SHP77 treated with DMSO at 0.1 percent for 48 hours (cell line): ENCODE results near the gene CES2.
"Not testable (repeated sequence)": the region's sequence is repeated elsewhere in the genome, so short reads cannot be mapped to it uniquely, and the experiment has no call there.

Experiments
- DNase-seq: peaks from one replicate; lab custom pipeline; 2025; lab: John Stamatoyannopoulos, UW

Gene CES2, protein sequence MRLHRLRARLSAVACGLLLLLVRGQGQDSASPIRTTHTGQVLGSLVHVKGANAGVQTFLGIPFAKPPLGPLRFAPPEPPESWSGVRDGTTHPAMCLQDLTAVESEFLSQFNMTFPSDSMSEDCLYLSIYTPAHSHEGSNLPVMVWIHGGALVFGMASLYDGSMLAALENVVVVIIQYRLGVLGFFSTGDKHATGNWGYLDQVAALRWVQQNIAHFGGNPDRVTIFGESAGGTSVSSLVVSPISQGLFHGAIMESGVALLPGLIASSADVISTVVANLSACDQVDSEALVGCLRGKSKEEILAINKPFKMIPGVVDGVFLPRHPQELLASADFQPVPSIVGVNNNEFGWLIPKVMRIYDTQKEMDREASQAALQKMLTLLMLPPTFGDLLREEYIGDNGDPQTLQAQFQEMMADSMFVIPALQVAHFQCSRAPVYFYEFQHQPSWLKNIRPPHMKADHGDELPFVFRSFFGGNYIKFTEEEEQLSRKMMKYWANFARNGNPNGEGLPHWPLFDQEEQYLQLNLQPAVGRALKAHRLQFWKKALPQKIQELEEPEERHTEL

DNA sequence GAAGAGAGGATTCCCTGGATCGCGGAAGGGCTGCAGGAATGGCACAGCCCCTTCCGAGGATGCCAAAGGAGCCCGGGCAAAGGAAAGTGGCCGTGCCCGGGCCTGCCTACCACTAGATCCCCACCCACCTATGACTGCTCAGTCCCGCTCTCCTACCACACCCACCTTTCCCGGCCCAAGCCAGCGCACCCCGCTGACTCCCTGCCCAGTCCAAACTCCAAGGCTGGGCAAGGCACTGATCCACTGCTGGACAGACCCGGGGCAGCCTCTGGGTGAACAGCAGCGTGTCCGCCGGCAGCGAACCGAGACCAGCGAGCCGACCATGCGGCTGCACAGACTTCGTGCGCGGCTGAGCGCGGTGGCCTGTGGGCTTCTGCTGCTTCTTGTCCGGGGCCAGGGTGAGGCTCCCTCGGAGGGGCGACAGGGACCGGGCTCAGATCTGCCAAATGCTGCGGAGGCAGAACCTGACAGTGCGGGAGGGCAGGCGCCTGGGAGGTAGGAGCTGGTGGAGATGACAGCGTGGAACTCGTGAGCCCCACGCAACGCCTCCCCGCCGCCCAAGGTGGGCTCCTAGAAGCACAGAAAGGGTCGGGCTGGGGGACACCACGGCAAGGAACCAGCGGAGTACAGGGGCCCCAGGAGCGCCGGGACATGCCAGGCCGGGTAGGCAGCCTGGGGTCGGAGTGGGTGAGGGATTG, at the start of gene CES2:
Gene CES2 (plus strand): TSS at position 203 of the 698 bp plus-strand sequence. CDS start 120 bp downstream, at position 323.
- DNase-seq: no peak

GRCh38 chr16:66886321-66886720, 49.0 kb upstream of the CES2 start:
- DNase-seq: no peak

DNA sequence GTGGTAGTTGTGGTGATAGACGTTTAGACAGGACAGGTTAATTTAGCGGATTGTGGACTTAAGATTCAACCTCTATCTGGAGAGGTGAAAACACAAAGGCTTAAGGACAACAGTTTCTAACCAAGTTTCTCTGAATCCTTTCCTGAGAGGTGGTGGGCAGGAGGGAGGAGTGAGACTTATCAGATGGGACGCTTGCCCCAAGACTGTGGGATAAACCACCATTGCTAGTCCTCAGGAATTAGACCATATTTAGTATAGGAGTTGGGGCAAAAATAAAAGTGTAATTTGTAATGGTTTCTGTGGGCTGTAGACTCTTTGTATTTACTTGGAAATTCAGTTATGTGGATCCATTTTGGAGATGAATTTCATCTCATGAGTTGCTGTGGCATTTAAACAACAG, 48.4 kb upstream of the CES2 start:
- DNase-seq: no peak

- DNase-seq: no peak
Observed at GRCh38 chr16:66888647-66889615, 46.4 kb upstream of the CES2 start.

DNA sequence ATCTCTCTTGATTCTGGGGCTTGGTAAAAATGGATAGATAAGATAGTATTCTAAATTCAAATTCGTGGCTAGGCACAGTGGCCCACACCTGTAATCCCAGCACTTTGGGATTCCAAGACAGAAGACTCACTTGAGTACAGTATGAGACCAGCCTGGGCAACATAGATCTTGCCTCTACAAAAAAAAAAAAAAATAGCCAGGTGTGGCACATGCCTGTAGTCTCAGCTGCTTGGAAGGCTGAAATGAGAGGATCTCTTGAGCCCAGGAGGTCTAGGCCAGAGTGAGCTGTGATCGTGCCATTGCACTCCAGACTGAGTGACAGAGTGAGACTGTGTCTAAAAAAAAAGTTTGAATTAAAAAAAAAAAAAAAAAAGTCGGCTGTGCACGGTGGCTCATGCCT, 45.7 kb upstream of the CES2 start:
- no peak for DNase-seq

- no peak for DNase-seq
Observed at GRCh38 chr16:66890799-66891198, 44.5 kb upstream of the CES2 start.

- no peak for DNase-seq
Observed at GRCh38 chr16:66891360-66891759, 44.0 kb upstream of the CES2 start.

GRCh38 chr16:66891797-66892196, 43.5 kb upstream of the CES2 start:
- DNase-seq: no peak

DNA sequence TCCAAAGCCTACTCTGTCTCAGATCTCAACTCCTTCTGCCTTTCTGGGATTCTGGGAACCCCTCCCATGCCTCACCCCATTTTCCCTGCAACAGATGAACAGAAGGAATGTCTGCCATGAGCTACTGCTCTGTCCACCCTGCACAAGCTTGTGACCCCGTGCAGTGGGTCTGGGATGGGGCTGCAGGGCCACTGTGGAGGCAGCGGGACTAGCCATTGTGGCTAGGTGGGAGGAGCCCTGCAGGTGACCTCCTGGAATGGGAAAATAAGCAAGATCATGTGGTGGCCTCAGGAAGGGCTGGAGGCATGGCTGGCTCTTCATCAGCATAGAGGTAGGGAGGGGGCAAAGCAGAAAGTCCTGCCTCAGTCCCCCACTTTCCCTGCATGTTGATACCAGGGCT, 41.3 kb upstream of the CES2 start:
- no peak for DNase-seq

DNA sequence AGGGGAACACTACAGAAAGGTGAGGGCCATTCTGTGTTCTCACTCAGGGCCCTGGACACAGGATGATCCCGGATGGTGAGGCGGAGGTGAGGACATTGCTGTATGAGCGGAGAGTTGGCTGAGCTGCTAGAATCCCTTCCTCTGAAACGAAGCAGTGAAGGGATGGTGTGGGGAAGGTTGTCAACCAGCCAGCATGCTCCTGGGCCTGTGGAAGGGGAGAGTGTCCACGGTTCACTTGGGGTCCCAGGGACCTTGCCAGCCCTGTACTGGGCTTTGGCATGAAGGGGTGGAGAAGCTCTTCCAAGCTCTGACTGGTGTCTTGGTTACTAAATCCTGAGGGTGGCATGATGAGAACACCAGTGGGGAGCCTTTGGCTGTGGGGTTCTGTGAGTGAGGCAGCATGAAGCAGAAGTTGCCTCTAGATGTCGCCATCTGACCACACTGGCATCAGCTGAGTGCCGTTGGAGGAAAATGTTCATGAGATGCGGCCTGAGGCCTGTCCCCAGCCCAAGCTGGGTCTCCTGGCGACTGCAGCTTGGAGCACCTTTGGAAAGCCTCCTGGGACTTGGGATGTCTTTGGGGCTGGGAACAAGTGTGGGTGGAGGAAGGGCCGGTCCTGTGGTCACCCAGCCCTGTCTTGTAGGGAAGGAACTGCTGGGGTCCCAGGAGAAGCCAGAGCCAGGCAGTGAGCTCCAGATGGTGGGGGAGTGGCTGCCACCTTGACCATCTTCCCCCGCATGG, 40.2 kb upstream of the CES2 start:
- DNase-seq: peak; percentile 14

DNA sequence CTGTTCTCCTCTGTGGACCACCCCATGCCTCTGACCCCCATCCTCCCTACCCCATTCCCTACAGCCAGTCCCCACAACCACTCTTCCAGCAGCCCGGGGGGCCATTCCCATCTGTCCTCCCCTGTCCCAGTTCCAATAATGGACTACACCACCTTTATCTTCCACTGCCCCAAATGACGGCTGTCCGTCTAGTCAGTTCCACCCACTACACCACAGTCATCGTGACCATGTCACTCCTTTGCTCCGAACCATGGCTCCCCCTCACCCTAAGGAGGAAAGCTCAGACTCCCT, 39.7 kb upstream of the CES2 start:
- DNase-seq: no peak

DNA sequence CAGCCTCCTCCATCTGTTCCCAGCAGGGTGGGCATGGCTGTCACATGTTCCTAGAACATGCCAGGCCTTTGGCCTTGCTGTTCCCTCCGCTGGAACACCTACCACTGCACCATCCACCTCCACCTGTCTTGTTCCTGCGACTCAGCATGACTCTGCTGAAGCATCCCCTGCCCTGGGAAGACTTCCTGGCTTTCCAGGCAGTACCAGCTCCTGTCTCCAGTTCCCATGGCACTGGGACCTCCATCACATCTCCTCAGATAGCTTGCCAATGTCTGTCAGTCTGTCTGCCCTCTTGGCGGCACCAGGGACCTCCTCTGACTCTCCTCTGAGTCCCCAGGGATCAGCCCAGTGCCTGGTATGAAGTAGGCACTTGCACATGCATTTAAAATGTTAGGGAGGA, 39.3 kb upstream of the CES2 start:
- no peak for DNase-seq

- DNase-seq: not testable (repeated sequence)
Observed at GRCh38 chr16:66896682-66897081, 38.6 kb upstream of the CES2 start.

GRCh38 chr16:66898207-66898606, 37.1 kb upstream of the CES2 start:
- no peak for DNase-seq

GRCh38 chr16:66898933-66899309, 36.4 kb upstream of the CES2 start:
- no peak for DNase-seq

DNA sequence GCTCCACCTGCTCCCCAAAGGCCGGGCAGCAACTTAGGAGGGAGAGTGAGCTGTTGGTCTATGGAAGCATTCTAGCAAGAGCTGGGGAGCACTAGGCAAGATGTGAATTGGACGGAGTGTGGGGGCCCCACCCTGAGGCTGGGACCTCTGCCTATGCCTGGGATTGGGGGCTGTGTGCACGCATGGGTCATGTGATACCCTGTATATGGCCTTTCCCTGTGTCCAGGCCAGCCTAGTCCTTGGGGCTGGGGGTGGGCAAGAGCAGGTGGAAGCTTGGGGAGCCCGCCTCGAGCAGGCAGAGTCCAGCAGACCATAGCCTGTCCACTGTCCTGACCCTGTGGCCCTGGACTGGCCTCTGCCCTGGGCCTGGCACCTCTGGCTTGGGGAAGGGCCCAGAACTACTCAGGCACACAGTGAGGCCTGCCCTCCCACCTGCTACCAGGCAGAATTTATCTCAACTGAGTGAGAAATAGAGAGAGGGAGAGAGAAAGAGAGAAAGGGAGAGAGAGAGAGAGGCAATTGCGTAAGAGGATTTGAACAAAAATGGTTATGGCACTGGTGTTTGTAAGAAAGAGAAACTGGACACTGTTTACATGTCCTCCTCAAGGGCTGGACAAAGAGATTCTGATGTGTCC, 35.9 kb upstream of the CES2 start:
- DNase-seq: no peak

DNA sequence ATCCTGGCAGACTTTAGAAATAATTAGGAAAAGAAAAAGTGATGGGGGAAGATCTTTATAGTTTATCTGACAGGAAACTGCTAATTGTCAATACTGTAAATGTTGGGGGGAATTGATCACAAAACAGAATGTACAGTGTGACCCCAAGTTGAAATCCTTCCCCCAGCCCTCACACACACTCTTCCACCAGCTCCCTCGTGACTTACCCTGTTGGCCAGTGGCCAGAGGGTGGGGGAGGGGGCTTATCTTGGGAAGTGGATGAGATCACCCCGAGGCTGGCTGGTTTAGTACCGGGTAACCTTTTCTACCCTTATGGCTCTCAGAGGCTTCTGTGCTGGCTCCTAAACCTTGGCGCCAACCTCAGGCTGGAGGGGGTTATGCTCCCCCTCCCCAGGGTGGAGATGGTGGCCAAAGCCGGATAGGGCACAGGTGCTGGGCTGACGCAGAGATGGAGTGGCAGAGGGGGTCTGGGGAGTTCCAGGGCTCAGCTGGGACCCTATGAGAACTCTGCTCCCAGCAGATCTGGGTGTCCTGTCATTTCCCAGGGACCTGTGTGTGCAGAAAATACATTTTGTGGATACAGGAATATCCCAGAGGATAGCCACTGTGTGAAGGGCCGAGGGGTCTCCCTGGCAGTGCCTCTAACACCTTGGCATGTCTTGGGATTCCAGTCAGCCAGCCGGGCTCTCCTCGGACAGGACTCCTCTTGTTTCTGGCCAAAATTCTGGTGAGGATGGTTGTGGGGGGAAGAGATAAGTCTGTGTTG, 35.2 kb upstream of the CES2 start:
- DNase-seq: no peak

GRCh38 chr16:66900721-66901441, 34.4 kb upstream of the CES2 start:
- DNase-seq: no peak

DNA sequence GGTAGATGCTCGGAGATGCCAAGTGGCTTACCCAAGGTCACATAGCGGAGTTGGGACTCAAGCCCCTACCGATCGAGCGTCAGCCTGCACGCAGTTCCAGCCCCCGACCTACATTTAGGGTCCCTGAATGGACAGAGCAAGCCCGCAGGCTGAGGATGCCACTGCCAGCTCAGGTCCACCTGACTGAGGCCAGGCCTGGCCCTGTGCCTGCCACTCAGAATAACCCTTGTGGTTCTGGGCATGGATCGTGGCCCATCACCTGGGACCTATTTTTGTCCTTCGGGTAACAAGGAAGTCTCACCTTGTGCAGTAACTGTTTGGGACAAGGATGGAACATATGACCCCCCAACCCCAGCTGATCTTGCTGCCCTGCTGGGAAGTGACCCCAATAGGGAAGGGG, 33.7 kb upstream of the CES2 start:
- no peak for DNase-seq
